ENCODE measurements around the gene OSCP1. TPM values are rescaled to one million over a fixed set of nuclear protein-coding genes. Genes with fewer than 3 reads are reported as not detected.

OSCP1 gene
- polyA plus RNA-seq, 1 donor (not counting 4 experiments of a cell fraction or from before 2014, with no cell fraction given): 9.5 TPM

DNA sequence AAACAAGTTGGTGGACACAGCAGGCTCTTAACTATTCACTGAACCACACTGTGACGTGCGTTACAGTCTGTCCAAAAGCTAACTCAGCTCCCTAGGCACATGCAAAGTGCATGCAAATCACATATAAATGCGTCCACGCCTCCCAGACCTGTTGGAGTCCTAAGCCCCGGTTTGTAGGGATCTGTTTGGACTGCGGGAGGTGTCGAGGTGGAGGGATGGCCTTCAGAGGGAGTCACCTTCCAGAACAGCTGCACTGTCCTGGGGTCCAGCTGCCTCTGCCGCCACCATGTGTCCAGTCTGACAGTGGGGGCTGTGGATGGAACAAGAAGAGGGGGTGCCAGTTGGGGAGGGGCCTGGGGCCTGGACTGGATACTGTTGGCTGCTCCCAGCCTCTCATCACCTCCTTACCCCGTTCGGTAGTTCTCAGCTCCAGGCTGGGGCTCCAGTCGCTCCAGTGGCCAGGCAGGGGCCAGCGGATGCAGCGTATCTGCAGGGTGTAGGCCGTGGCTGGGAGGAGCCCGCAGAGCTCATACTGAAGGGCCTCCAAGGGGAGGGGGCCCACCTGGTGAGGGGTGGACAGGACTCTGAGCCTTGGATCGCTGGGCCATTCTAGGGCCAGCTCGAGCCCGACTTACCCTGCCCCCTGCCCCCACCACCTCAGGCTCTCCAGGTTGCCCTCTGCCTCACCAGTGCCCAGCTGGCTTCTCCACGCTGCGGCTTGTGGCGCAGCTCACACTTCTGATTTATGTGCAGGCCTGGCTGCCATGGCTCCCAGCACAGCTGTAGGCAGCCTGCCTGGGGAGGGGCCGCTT, 21.8 kb upstream of the OSCP1 start:
- TF ChIP-seq, protein P1, sequence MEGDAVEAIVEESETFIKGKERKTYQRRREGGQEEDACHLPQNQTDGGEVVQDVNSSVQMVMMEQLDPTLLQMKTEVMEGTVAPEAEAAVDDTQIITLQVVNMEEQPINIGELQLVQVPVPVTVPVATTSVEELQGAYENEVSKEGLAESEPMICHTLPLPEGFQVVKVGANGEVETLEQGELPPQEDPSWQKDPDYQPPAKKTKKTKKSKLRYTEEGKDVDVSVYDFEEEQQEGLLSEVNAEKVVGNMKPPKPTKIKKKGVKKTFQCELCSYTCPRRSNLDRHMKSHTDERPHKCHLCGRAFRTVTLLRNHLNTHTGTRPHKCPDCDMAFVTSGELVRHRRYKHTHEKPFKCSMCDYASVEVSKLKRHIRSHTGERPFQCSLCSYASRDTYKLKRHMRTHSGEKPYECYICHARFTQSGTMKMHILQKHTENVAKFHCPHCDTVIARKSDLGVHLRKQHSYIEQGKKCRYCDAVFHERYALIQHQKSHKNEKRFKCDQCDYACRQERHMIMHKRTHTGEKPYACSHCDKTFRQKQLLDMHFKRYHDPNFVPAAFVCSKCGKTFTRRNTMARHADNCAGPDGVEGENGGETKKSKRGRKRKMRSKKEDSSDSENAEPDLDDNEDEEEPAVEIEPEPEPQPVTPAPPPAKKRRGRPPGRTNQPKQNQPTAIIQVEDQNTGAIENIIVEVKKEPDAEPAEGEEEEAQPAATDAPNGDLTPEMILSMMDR (optimal IDR thresholded peaks at IDR 0.05 in 1 of 3, IDR thresholded peaks at IDR 0.05 in 1 of 3, conservative IDR thresholded peaks at IDR 0.05 in 1 of 3; ENCODE audit: extremely low read depth in 1 of 3, insufficient read depth in 2 of 3, low read length in 3 of 3): no peak
- no peak for TF ChIP-seq EZH2 (IDR thresholded peaks at IDR 0.05; ENCODE audit: low read length)
- Histone ChIP-seq H3K36me3 (ENCODE audit: control insufficient read depth in 2 of 2, extremely low read depth in 1 of 2, insufficient read depth in 2 of 2, low read length in 2 of 2) (no peaks in the 10 kb centered on the region), H4K20me1 (ENCODE audit: control insufficient read depth, extremely low read depth, insufficient read depth, low read length) (no peaks in the 10 kb centered on the region), H3K9ac (ENCODE audit: control insufficient read depth, extremely low read depth, insufficient read depth, low read length) (no peak overlapping the region), H3K9me1 (ENCODE audit: control insufficient read depth, extremely low read depth, insufficient read depth, low read length) (no peaks in the 10 kb centered on the region), H3K79me2 (ENCODE audit: control insufficient read depth, insufficient read depth, low read length) (no peaks in the 10 kb centered on the region), H2AFZ (ENCODE audit: control insufficient read depth, low read length) (no peak overlapping the region), H3K27me3 (ENCODE audit: control insufficient read depth, extremely low read depth, insufficient read depth, low read length) (no peaks in the 10 kb centered on the region), H3K27ac (ENCODE audit: control insufficient read depth, insufficient read depth, low read length) (no peak overlapping the region), H3K4me2 (ENCODE audit: control insufficient read depth, extremely low read depth, insufficient read depth, low read depth, low read length) (no peak overlapping the region), H3K4me1 (ENCODE audit: control insufficient read depth, extremely low read depth, insufficient read depth, low read length) (peaks cover 4% of the 10 kb centered on the region), H3K9me3 (ENCODE audit: control insufficient read depth, low read depth, low read length) (no peaks in the 10 kb centered on the region), H3K4me3 (ENCODE audit: control insufficient read depth in 2 of 3, extremely low read depth in 1 of 3, insufficient read depth in 2 of 3, low read depth in 1 of 3, low read length in 3 of 3) (no peak overlapping the region)
- no peak for FAIRE-seq
- dilution Hi-C loops (cut with MboI; ENCODE audit: extremely low pct_ligation_motif_present, low sequenced_read_pairs): no loop called here
- no peak for DNase-seq (ENCODE audit: low read depth, low spot score)

- FAIRE-seq: no peak
- dilution Hi-C loops (cut with MboI; ENCODE audit: extremely low pct_ligation_motif_present, low sequenced_read_pairs): no loop called here
Observed at GRCh38 chr1:36469163-36469562, 18.9 kb upstream of the OSCP1 start.

More at GRCh38 chr1:36469163-36469562, 18.9 kb upstream of the OSCP1 start:
- Histone ChIP-seq H3K79me2 (ENCODE audit: control insufficient read depth, insufficient read depth, low read length) (no peaks in the 10 kb centered on the region), H3K9ac (ENCODE audit: control insufficient read depth, extremely low read depth, insufficient read depth, low read length) (no peak overlapping the region), H2AFZ (ENCODE audit: control insufficient read depth, low read length) (no peak overlapping the region), H3K4me3 (ENCODE audit: control insufficient read depth in 2 of 3, extremely low read depth in 1 of 3, insufficient read depth in 2 of 3, low read depth in 1 of 3, low read length in 3 of 3) (no peak overlapping the region), H3K4me1 (ENCODE audit: control insufficient read depth, extremely low read depth, insufficient read depth, low read length) (peaks cover 13% of the 10 kb centered on the region), H3K36me3 (ENCODE audit: control insufficient read depth in 2 of 2, extremely low read depth in 1 of 2, insufficient read depth in 2 of 2, low read length in 2 of 2) (no peaks in the 10 kb centered on the region), H3K4me2 (ENCODE audit: control insufficient read depth, extremely low read depth, insufficient read depth, low read depth, low read length) (no peak overlapping the region), H3K9me1 (ENCODE audit: control insufficient read depth, extremely low read depth, insufficient read depth, low read length) (no peaks in the 10 kb centered on the region), H3K9me3 (ENCODE audit: control insufficient read depth, low read depth, low read length) (no peaks in the 10 kb centered on the region), H3K27ac (ENCODE audit: control insufficient read depth, insufficient read depth, low read length) (no peak overlapping the region), H4K20me1 (ENCODE audit: control insufficient read depth, extremely low read depth, insufficient read depth, low read length) (no peaks in the 10 kb centered on the region), H3K27me3 (ENCODE audit: control insufficient read depth, extremely low read depth, insufficient read depth, low read length) (no peaks in the 10 kb centered on the region)
- no peak for DNase-seq (ENCODE audit: low read depth, low spot score)
- TF ChIP-seq, protein P1 (optimal IDR thresholded peaks at IDR 0.05 in 1 of 3, IDR thresholded peaks at IDR 0.05 in 1 of 3, conservative IDR thresholded peaks at IDR 0.05 in 1 of 3; ENCODE audit: extremely low read depth in 1 of 3, insufficient read depth in 2 of 3, low read length in 3 of 3): no peak
- TF ChIP-seq EZH2 (IDR thresholded peaks at IDR 0.05; ENCODE audit: low read length): no peak
